ENCODE results near the gene FAM98C.

DNA sequence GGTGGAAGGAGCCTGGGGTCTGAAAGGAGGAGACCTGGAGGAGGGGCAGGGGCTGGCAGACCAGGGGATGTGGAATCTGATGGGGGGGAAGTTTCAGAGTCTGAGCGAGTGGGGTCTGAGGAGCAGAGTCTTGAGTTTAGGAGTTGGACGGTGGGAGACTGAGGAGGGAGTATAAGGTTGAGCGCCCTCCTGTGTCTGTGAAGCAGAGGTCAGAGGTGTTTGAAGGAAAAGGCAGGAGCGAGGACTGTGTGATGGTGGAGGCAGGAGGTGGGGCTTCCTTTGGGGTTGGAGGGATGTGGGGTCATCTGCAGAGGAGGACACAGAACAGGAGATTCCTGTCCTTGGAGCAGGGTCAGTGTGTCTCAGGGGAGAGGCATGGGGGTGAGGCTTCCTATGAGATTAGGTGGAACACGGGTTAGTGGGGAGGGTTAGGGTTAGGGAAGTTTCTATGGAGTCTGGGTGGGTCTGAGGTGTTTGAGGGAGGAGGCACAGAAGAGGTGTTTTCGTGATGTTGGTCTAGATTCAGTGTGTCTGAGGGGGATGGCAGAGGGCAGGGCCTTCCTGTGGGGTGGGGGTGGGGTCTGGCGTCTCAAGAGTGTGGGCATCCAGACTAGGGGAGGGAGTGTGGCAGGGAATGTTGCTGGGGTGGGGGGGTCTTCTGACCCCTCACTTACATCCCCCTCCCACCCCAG, 38.9 kb downstream of the FAM98C start:
- no peak for TF ChIP-seq POLR2A (IDR thresholded peaks at IDR 0.05)
- TF ChIP-seq, protein P1, sequence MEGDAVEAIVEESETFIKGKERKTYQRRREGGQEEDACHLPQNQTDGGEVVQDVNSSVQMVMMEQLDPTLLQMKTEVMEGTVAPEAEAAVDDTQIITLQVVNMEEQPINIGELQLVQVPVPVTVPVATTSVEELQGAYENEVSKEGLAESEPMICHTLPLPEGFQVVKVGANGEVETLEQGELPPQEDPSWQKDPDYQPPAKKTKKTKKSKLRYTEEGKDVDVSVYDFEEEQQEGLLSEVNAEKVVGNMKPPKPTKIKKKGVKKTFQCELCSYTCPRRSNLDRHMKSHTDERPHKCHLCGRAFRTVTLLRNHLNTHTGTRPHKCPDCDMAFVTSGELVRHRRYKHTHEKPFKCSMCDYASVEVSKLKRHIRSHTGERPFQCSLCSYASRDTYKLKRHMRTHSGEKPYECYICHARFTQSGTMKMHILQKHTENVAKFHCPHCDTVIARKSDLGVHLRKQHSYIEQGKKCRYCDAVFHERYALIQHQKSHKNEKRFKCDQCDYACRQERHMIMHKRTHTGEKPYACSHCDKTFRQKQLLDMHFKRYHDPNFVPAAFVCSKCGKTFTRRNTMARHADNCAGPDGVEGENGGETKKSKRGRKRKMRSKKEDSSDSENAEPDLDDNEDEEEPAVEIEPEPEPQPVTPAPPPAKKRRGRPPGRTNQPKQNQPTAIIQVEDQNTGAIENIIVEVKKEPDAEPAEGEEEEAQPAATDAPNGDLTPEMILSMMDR (IDR thresholded peaks at IDR 0.05), result no peak
